KOPT-K1 (cell line): ENCODE results near the gene UBAC1.

Experiments
- H3K27ac ChIP-seq: fragments of 200-600 bp; sonication (generic); 2 replicates; pipeline ENCODE4 v1.5.1; 2016; ENCODE audit warnings: antibody characterized with exemption, mild to moderate bottlenecking, low read depth, low read length; ENCODE audit not compliant: poor library complexity, severe bottlenecking
- H3K36me3 ChIP-seq: fragments of 200-600 bp; sonication (generic); 2 replicates; pipeline ENCODE4 v1.5.1; 2017; ENCODE audit warnings: antibody characterized with exemption, mild to moderate bottlenecking, low read length, moderate library complexity; ENCODE audit not compliant: insufficient read depth
- H3K9me3 ChIP-seq: fragments of 200-600 bp; sonication (generic); 2 replicates; pipeline ENCODE4 v1.5.1; 2017; ENCODE audit warnings: antibody characterized with exemption, low read length, mild to moderate bottlenecking; ENCODE audit not compliant: insufficient read depth, poor library complexity, severe bottlenecking

The UBAC1 gene

GRCh38 chr9:135998410-135999071 lies 37.4 kb upstream of the UBAC1 start:
- Histone ChIP-seq H3K27ac (no peak overlapping the region), H3K36me3 (no peaks in the 10 kb centered on the region), H3K9me3 (no peaks in the 10 kb centered on the region)

- Histone ChIP-seq H3K36me3 (no peaks in the 10 kb centered on the region), H3K9me3 (no peaks in the 10 kb centered on the region), H3K27ac (no peak overlapping the region)
Observed at GRCh38 chr9:135998016-135998380, 36.8 kb upstream of the UBAC1 start.

GRCh38 chr9:135997090-135998015 lies 36.2 kb upstream of the UBAC1 start:
- H3K9me3 ChIP-seq = no peaks in the 10 kb centered on the region
- H3K36me3 ChIP-seq = no peaks in the 10 kb centered on the region
- no peak overlapping the region for H3K27ac ChIP-seq

- Histone ChIP-seq H3K36me3 (no peaks in the 10 kb centered on the region), H3K9me3 (no peaks in the 10 kb centered on the region), H3K27ac (no peak overlapping the region)
Observed at GRCh38 chr9:135995816-135996215, 34.6 kb upstream of the UBAC1 start.

- no peak overlapping the region for H3K27ac ChIP-seq
- no peaks in the 10 kb centered on the region for H3K9me3 ChIP-seq
- no peaks in the 10 kb centered on the region for H3K36me3 ChIP-seq
Observed at GRCh38 chr9:135994501-135995192, 33.5 kb upstream of the UBAC1 start.

- Histone ChIP-seq H3K9me3 (no peaks in the 10 kb centered on the region), H3K27ac (no peak overlapping the region)
Observed at GRCh38 chr9:135993765-135994500, 32.8 kb upstream of the UBAC1 start.

GRCh38 chr9:135993409-135993742 lies 32.2 kb upstream of the UBAC1 start:
- Histone ChIP-seq H3K9me3 (no peaks in the 10 kb centered on the region), H3K36me3 (no peaks in the 10 kb centered on the region), H3K27ac (no peak overlapping the region)

More at GRCh38 chr9:135993765-135994500, 32.8 kb upstream of the UBAC1 start:
- no peaks in the 10 kb centered on the region for H3K36me3 ChIP-seq

GRCh38 chr9:135992486-135993408 lies 31.6 kb upstream of the UBAC1 start:
- no peaks in the 10 kb centered on the region for H3K36me3 ChIP-seq
- H3K27ac ChIP-seq = no peak overlapping the region
- H3K9me3 ChIP-seq = no peaks in the 10 kb centered on the region

GRCh38 chr9:135991771-135992170 lies 30.6 kb upstream of the UBAC1 start:
- no peaks in the 10 kb centered on the region for H3K36me3 ChIP-seq
- H3K27ac ChIP-seq = no peak overlapping the region
- no peaks in the 10 kb centered on the region for H3K9me3 ChIP-seq

- Histone ChIP-seq H3K27ac (no peak overlapping the region), H3K9me3 (no peaks in the 10 kb centered on the region), H3K36me3 (no peaks in the 10 kb centered on the region)
Observed at GRCh38 chr9:135990468-135991429, 29.6 kb upstream of the UBAC1 start.

- Histone ChIP-seq H3K36me3 (no peaks in the 10 kb centered on the region), H3K9me3 (no peaks in the 10 kb centered on the region), H3K27ac (no peak overlapping the region)
Observed at GRCh38 chr9:135989722-135990467, 28.7 kb upstream of the UBAC1 start.

- H3K27ac ChIP-seq = no peak overlapping the region
- no peaks in the 10 kb centered on the region for H3K36me3 ChIP-seq
- H3K9me3 ChIP-seq = no peaks in the 10 kb centered on the region
Observed at GRCh38 chr9:135989157-135989556, 28.0 kb upstream of the UBAC1 start.

GRCh38 chr9:135988493-135988892 lies 27.3 kb upstream of the UBAC1 start:
- Histone ChIP-seq H3K9me3 (no peaks in the 10 kb centered on the region), H3K27ac (no peak overlapping the region), H3K36me3 (no peaks in the 10 kb centered on the region)
